Astrocyte (in vitro differentiated cells and primary cell): ENCODE data around the gene HDAC10.

Experiments
- EZH2 ChIP-seq: IDR thresholded peaks from 2 replicates; pipeline ENCODE4 v1.6.1; 2012; ENCODE audit warnings: mild to moderate bottlenecking, low read length, inconsistent platforms; ENCODE audit not compliant: insufficient read depth
- TF ChIP-seq, protein P1 (sequence below): IDR thresholded peaks from 2 replicates; pipeline ENCODE4 v1.5.1; 2011; ENCODE audit warnings: low read depth, mild to moderate bottlenecking, inconsistent platforms, low read length, moderate library complexity; ENCODE audit not compliant: insufficient read depth

DNA sequence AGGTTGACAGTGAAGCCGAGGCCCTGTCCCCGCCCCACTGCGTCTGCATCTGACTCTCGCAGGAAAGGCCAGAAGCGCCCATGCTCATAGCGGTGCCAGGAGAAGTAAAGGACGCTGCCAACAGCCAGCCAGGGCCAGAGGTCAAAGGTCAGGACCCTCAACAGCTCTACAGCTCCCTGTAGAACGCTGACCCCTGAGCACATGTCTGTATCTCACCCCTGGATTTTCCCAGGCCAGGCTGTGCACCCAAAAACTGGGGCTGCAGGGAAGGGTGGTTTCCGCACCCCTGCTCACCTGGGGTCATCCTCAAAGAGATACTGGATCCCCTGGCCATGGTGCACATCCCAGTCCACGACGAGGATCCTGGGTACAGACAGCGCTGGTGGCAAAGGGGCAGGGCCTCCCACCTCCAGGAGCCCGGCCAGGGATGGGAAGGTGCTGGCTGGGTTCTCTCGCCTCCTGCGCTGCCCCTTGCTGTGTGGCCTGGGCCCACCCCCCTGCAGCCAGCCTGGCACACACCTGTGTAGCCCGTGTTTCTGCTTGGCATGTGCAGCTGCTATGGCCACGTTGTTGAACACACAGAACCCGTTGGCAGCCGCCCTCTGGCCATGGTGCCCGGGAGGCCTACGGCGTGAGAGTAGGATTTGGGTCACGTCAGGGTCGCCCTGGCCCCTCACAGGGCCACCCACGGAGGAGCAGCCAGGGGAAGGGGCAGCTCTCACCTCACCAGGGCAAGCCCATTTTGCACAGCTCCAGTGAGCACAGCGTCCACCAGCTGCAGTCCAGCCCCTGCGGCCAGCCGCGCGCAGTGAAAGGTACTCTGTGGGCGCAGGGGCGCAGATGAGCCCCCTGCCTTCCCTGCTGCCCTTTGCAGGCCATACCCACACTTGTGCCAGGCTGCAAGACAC is 1.5 kb downstream of the HDAC10 start:
- TF ChIP-seq, protein P1, sequence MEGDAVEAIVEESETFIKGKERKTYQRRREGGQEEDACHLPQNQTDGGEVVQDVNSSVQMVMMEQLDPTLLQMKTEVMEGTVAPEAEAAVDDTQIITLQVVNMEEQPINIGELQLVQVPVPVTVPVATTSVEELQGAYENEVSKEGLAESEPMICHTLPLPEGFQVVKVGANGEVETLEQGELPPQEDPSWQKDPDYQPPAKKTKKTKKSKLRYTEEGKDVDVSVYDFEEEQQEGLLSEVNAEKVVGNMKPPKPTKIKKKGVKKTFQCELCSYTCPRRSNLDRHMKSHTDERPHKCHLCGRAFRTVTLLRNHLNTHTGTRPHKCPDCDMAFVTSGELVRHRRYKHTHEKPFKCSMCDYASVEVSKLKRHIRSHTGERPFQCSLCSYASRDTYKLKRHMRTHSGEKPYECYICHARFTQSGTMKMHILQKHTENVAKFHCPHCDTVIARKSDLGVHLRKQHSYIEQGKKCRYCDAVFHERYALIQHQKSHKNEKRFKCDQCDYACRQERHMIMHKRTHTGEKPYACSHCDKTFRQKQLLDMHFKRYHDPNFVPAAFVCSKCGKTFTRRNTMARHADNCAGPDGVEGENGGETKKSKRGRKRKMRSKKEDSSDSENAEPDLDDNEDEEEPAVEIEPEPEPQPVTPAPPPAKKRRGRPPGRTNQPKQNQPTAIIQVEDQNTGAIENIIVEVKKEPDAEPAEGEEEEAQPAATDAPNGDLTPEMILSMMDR: no peak
- TF ChIP-seq EZH2: no peak
